Measurements from ENCODE around the gene CNR1.

The CNR1 gene

DNA sequence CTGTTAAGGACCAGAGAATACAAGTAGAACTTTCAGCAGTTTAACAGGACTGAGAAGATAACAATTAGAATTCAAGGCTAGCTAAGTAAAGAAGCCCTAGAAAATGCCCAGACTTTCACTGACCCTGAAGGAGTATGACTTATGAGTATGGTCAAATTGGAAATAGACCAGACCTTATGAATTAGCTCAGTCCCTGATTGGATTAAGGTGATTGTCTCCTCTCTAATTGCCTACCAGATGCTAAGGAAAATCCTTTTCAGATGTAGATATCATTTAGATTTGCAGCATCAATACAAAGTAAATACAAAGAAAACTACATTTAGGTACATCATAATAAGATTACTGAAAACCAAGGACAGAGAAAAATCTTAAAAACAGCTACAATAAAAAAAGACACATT is 58.9 kb downstream of the CNR1 start:
- Histone ChIP-seq H2AFZ (ENCODE audit: low read length) (no peak overlapping the region), H3F3A (ENCODE audit: insufficient read depth, low read length) (no peaks in the 10 kb centered on the region), H3K36me3 (ENCODE audit: insufficient read depth, low read length) (no peaks in the 10 kb centered on the region), H3K4me2 (ENCODE audit: low read length) (no peak overlapping the region), H3K27ac (ENCODE audit: low read depth, low read length, poor library complexity, severe bottlenecking) (no peak overlapping the region), H3K4me1 (ENCODE audit: insufficient read depth, low read length, severe bottlenecking) (no peaks in the 10 kb centered on the region), H3K9ac (ENCODE audit: low read length) (no peak overlapping the region), H3K79me2 (ENCODE audit: insufficient read depth, low read length) (no peaks in the 10 kb centered on the region), H3K27me3 (ENCODE audit: insufficient read depth, low read length) (no peaks in the 10 kb centered on the region), H3K4me3 (ENCODE audit: low read depth, low read length, poor library complexity, severe bottlenecking) (no peak overlapping the region), H3K9me2 (ENCODE audit: low read depth, low read length) (no peaks in the 10 kb centered on the region), H4K20me1 (ENCODE audit: insufficient read depth, low read length) (no peaks in the 10 kb centered on the region), H3K9me3 (ENCODE audit: low read length) (no peaks in the 10 kb centered on the region)
- no peak for TF ChIP-seq EZH2 (IDR thresholded peaks at IDR 0.05; ENCODE audit: borderline replicate concordance, low read length)
- TF ChIP-seq, protein P1, sequence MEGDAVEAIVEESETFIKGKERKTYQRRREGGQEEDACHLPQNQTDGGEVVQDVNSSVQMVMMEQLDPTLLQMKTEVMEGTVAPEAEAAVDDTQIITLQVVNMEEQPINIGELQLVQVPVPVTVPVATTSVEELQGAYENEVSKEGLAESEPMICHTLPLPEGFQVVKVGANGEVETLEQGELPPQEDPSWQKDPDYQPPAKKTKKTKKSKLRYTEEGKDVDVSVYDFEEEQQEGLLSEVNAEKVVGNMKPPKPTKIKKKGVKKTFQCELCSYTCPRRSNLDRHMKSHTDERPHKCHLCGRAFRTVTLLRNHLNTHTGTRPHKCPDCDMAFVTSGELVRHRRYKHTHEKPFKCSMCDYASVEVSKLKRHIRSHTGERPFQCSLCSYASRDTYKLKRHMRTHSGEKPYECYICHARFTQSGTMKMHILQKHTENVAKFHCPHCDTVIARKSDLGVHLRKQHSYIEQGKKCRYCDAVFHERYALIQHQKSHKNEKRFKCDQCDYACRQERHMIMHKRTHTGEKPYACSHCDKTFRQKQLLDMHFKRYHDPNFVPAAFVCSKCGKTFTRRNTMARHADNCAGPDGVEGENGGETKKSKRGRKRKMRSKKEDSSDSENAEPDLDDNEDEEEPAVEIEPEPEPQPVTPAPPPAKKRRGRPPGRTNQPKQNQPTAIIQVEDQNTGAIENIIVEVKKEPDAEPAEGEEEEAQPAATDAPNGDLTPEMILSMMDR (IDR thresholded peaks at IDR 0.05; ENCODE audit: low read length) = no peak

DNA sequence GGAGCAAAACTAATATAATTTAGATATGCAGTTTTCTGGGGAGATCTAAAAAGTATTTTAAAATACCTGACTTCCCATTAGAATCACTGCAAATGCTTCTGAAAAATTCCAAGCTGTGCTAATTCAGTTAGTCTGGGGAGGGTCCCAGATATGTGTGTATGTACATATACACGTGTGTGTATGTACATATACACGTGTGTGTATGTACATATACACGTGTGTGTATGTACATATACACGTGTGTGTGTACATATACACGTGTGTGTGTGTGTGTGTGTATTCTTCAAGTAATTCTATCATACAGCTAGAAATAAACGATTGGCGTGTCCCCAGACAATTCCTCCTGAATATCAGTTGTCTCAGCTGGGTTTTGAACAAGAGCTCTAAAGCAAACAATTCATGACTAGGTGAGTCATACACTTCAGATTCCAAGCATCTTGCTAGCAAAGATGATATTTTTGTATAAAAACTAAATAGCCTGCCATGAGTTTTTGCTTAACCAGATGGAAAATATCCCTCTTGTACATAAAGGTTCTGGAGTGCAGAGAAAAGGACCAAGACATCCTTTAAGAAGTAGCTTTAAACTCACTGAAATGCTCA is 60.3 kb downstream of the CNR1 start:
- Histone ChIP-seq H3K4me2 (ENCODE audit: low read length) (no peak overlapping the region), H3K36me3 (ENCODE audit: insufficient read depth, low read length) (no peaks in the 10 kb centered on the region), H3K4me1 (ENCODE audit: insufficient read depth, low read length, severe bottlenecking) (no peaks in the 10 kb centered on the region), H3K9me2 (ENCODE audit: low read depth, low read length) (no peaks in the 10 kb centered on the region), H3K79me2 (ENCODE audit: insufficient read depth, low read length) (no peaks in the 10 kb centered on the region), H3F3A (ENCODE audit: insufficient read depth, low read length) (no peaks in the 10 kb centered on the region), H3K9me3 (ENCODE audit: low read length) (no peaks in the 10 kb centered on the region), H3K4me3 (ENCODE audit: low read depth, low read length, poor library complexity, severe bottlenecking) (no peak overlapping the region), H3K27me3 (ENCODE audit: insufficient read depth, low read length) (no peaks in the 10 kb centered on the region), H3K27ac (ENCODE audit: low read depth, low read length, poor library complexity, severe bottlenecking) (no peak overlapping the region), H3K9ac (ENCODE audit: low read length) (no peak overlapping the region), H4K20me1 (ENCODE audit: insufficient read depth, low read length) (no peaks in the 10 kb centered on the region), H2AFZ (ENCODE audit: low read length) (no peak overlapping the region)
- TF ChIP-seq, protein P1 (IDR thresholded peaks at IDR 0.05; ENCODE audit: low read length) = no peak
- no peak for TF ChIP-seq EZH2 (IDR thresholded peaks at IDR 0.05; ENCODE audit: borderline replicate concordance, low read length)

Measured in OCI-LY1 (cell line).